ENCODE data around the gene AQP12B.
"Not testable (repeated sequence)": the region's sequence is repeated elsewhere in the genome, so short reads cannot be mapped to it uniquely, and the experiment has no call there.

Gene AQP12B

GRCh38 chr2:240683329-240683979, 769 bp upstream of the AQP12B start:
- not testable (repeated sequence) for DNase-seq

- not testable (repeated sequence) for DNase-seq
Observed at GRCh38 chr2:240680185-240680584, 2.5 kb downstream of the AQP12B start.

- not testable (repeated sequence) for DNase-seq
Observed at GRCh38 chr2:240678909-240679308, 3.8 kb downstream of the AQP12B start.

GRCh38 chr2:240678043-240678442, 4.6 kb downstream of the AQP12B start:
- DNase-seq = not testable (repeated sequence)

GRCh38 chr2:240675345-240675744, 7.3 kb downstream of the AQP12B start:
- not testable (repeated sequence) for DNase-seq

GRCh38 chr2:240674461-240675184, 8.1 kb downstream of the AQP12B start:
- DNase-seq = not testable (repeated sequence)

GRCh38 chr2:240672701-240673190, 9.9 kb downstream of the AQP12B start:
- no peak for DNase-seq

- DNase-seq = no peak
Observed at GRCh38 chr2:240672076-240672700, 10.5 kb downstream of the AQP12B start.

- no peak for DNase-seq
Observed at GRCh38 chr2:240670950-240671349, 11.7 kb downstream of the AQP12B start.

GRCh38 chr2:240670402-240670801, 12.3 kb downstream of the AQP12B start:
- no peak for DNase-seq

GRCh38 chr2:240664622-240665021, 18.1 kb downstream of the AQP12B start:
- DNase-seq = no peak

- DNase-seq = no peak
Observed at GRCh38 chr2:240663546-240664190, 19.0 kb downstream of the AQP12B start.

- DNase-seq = no peak
Observed at GRCh38 chr2:240662681-240663080, 20.0 kb downstream of the AQP12B start.

GRCh38 chr2:240659883-240660282, 22.8 kb downstream of the AQP12B start:
- not testable (repeated sequence) for DNase-seq

GRCh38 chr2:240655931-240656886, 26.5 kb downstream of the AQP12B start:
- no peak for DNase-seq

GRCh38 chr2:240651185-240651584, 31.5 kb downstream of the AQP12B start:
- no peak for DNase-seq

GRCh38 chr2:240650254-240650965, 32.3 kb downstream of the AQP12B start:
- DNase-seq = no peak

GRCh38 chr2:240649331-240649730, 33.4 kb downstream of the AQP12B start:
- no peak for DNase-seq

- DNase-seq = no peak
Observed at GRCh38 chr2:240648650-240649275, 33.9 kb downstream of the AQP12B start.

- DNase-seq = no peak
Observed at GRCh38 chr2:240648155-240648649, 34.5 kb downstream of the AQP12B start.

Measured in Kasumi-1 (cell line).